Measurements from ENCODE around the gene MARVELD1. TPM values are rescaled to one million over a fixed set of nuclear protein-coding genes. Genes with fewer than 3 reads are reported as not detected.

MARVELD1 gene
- total RNA-seq, 1 donor from 2014 or later = 143 TPM

GRCh38 chr10:97743169-97743943 lies 29.8 kb downstream of the MARVELD1 start:
- no peak for TF ChIP-seq CTCF (IDR thresholded peaks at IDR 0.05)
- H3K27ac Mint-ChIP-seq (ENCODE audit: unreplicated experiment) = no peak overlapping the region
- H3K9me3 Mint-ChIP-seq (ENCODE audit: low read depth) = no peaks in the 10 kb centered on the region
- H3K4me3 Mint-ChIP-seq (ENCODE audit: unreplicated experiment) = no peak overlapping the region
- no peaks in the 10 kb centered on the region for H3K27me3 Mint-ChIP-seq (ENCODE audit: low read depth)
- DNase-seq (ENCODE audit: low spot score) = no peak
- peaks cover 18% of the 10 kb centered on the region for H3K4me1 Mint-ChIP-seq (ENCODE audit: low read depth)
- peaks cover 37% of the 10 kb centered on the region for H3K36me3 Mint-ChIP-seq (ENCODE audit: low read depth)

GRCh38 chr10:97744405-97745035 lies 31.0 kb downstream of the MARVELD1 start:
- no peak for TF ChIP-seq CTCF (IDR thresholded peaks at IDR 0.05)
- Mint-ChIP-seq H3K9me3 (ENCODE audit: low read depth) (no peaks in the 10 kb centered on the region), H3K4me3 (ENCODE audit: unreplicated experiment) (no peak overlapping the region), H3K27ac (ENCODE audit: unreplicated experiment) (no peak overlapping the region), H3K36me3 (ENCODE audit: low read depth) (peaks cover 39% of the 10 kb centered on the region), H3K27me3 (ENCODE audit: low read depth) (no peaks in the 10 kb centered on the region), H3K4me1 (ENCODE audit: low read depth) (peaks cover 13% of the 10 kb centered on the region)
- DNase-seq (ENCODE audit: low spot score) = peak; percentile 72

- no peak overlapping the region for H3K27ac Mint-ChIP-seq (ENCODE audit: unreplicated experiment)
Measured at GRCh38 chr10:97747573-97747972, 34.0 kb downstream of the MARVELD1 start.

GRCh38 chr10:97748116-97748515 lies 34.6 kb downstream of the MARVELD1 start:
- Mint-ChIP-seq H3K9me3 (ENCODE audit: low read depth) (no peaks in the 10 kb centered on the region), H3K27me3 (ENCODE audit: low read depth) (no peaks in the 10 kb centered on the region), H3K4me3 (ENCODE audit: unreplicated experiment) (no peak overlapping the region), H3K27ac (ENCODE audit: unreplicated experiment) (no peak overlapping the region), H3K4me1 (ENCODE audit: low read depth) (peaks cover 3% of the 10 kb centered on the region), H3K36me3 (ENCODE audit: low read depth) (peaks cover 41% of the 10 kb centered on the region)
- DNase-seq (ENCODE audit: low spot score) = no peak
- TF ChIP-seq CTCF (IDR thresholded peaks at IDR 0.05) = no peak

More at GRCh38 chr10:97747573-97747972, 34.0 kb downstream of the MARVELD1 start:
- DNase-seq (ENCODE audit: low spot score) = no peak
- Mint-ChIP-seq H3K4me1 (ENCODE audit: low read depth) (peaks cover 3% of the 10 kb centered on the region), H3K4me3 (ENCODE audit: unreplicated experiment) (no peak overlapping the region), H3K9me3 (ENCODE audit: low read depth) (no peaks in the 10 kb centered on the region), H3K36me3 (ENCODE audit: low read depth) (peaks cover 41% of the 10 kb centered on the region), H3K27me3 (ENCODE audit: low read depth) (no peaks in the 10 kb centered on the region)
- no peak for TF ChIP-seq CTCF (IDR thresholded peaks at IDR 0.05)

GRCh38 chr10:97752956-97753355 lies 39.4 kb downstream of the MARVELD1 start:
- H3K4me1 Mint-ChIP-seq (ENCODE audit: low read depth) = no peaks in the 10 kb centered on the region
- no peaks in the 10 kb centered on the region for H3K9me3 Mint-ChIP-seq (ENCODE audit: low read depth)
- TF ChIP-seq CTCF (IDR thresholded peaks at IDR 0.05) = no peak
- no peak overlapping the region for H3K27ac Mint-ChIP-seq (ENCODE audit: unreplicated experiment)
- no peaks in the 10 kb centered on the region for H3K27me3 Mint-ChIP-seq (ENCODE audit: low read depth)
- DNase-seq (ENCODE audit: low spot score) = peak; percentile 92
- H3K4me3 Mint-ChIP-seq (ENCODE audit: unreplicated experiment) = no peak overlapping the region
- H3K36me3 Mint-ChIP-seq (ENCODE audit: low read depth) = peaks cover 40% of the 10 kb centered on the region

Data from chondrocyte (in vitro differentiated cells).